A549 (cell line): ENCODE results near the gene DDX20. TPM values are rescaled to one million over a fixed set of nuclear protein-coding genes. Genes with fewer than 3 reads are reported as not detected.

Experiments used
- ATAC-seq, 2 experiments: fragments of 200-7000 bp in 1 of 2; fragments of >200 bp in 1 of 2; cut with Nextera tagmentation in 1 of 2; cut with Tn5 transposase in 1 of 2; 3 replicates each; pipeline versions ENCODE4 v1.8.0 to v1.9.1; 2018 to 2020; ENCODE audit warnings: mild to moderate bottlenecking in 1 of 2, moderate library complexity in 1 of 2
- CTCF ChIA-PET: fragments of 300-600 bp; sonication (Branson Sonifier 250); formaldehyde crosslinking; extraction: SDS; loops from one replicate; lab custom pipeline; 2021; ENCODE audit warnings: antibody characterized with exemption, inconsistent platforms; lab: Yijun Ruan, JAX
- POLR2A ChIA-PET: fragments of 350-600 bp; formaldehyde crosslinking; extraction: SDS; loops from one replicate; lab custom pipeline; 2021; ENCODE audit warnings: antibody characterized with exemption, inconsistent platforms; lab: Yijun Ruan, JAX
- DNase-seq, 2 experiments: peaks; one replicate each; pipeline versions ENCODE4 v3.0.0 to v3.0.0-alpha.2; 2011 to 2016; ENCODE audit warnings: low read depth in 1 of 2, low spot score in 1 of 2
- FAIRE-seq: peaks from 2 replicates; lab custom pipeline; 2011; peaks lifted over from hg19 to GRCh38; lab: Jason Lieb, UNC
- H3K27ac ChIP-seq, 2 experiments: fragments of >200 bp; sonication (Bioruptor Twin); formaldehyde crosslinking; 3 replicates each; pipeline ENCODE4 v1.5.1; 2016 to 2017
- H3K4me1 ChIP-seq: fragments of >200 bp; sonication (Bioruptor Twin); formaldehyde crosslinking; 3 replicates; pipeline ENCODE4 v1.6.1; 2016
- H3K4me2 ChIP-seq: fragments of >200 bp; sonication (Bioruptor Twin); formaldehyde crosslinking; 3 replicates; pipeline ENCODE4 v1.6.1; 2016
- H3K4me3 ChIP-seq: fragments of >200 bp; sonication (Bioruptor Twin); formaldehyde crosslinking; 3 replicates; pipeline ENCODE4 v1.5.1; 2016
- H3K9me3 ChIP-seq: fragments of >200 bp; sonication (Bioruptor Twin); formaldehyde crosslinking; 3 replicates; pipeline ENCODE4 v1.6.1; 2016
- CHD2 ChIP-seq: fragments of 150-350 bp; IDR thresholded peaks from 2 replicates; pipeline ENCODE4 v1.6.1; 2014; ENCODE audit warnings: low read length; ENCODE audit not compliant: partially characterized antibody
- CHD4 ChIP-seq: fragments of 200-600 bp; sonication (generic); IDR thresholded peaks from 2 replicates; pipeline ENCODE4 v1.6.1; 2016; ENCODE audit warnings: antibody characterized with exemption, mild to moderate bottlenecking, borderline replicate concordance
- E2F6 ChIP-seq: IDR thresholded peaks from 2 replicates; pipeline ENCODE4 v1.6.1; 2012; ENCODE audit warnings: low read depth, borderline replicate concordance
- EHF ChIP-seq: fragments of 250-450 bp; sonication (Bioruptor Pico); IDR thresholded peaks from 2 replicates; pipeline ENCODE4 v1.5.0; 2020; ENCODE audit warnings: mild to moderate bottlenecking
- EP300 ChIP-seq, 2 experiments: fragments of >200 bp; sonication (Bioruptor Twin); formaldehyde crosslinking; IDR thresholded peaks; 2 replicates in 1 of 2; 3 replicates in 1 of 2; pipeline ENCODE4 v1.6.1; 2016 to 2017
- FOSB ChIP-seq: fragments of 250-450 bp; sonication (Bioruptor Pico); IDR thresholded peaks from 2 replicates; pipeline ENCODE4 v1.5.0; 2020; ENCODE audit warnings: mild to moderate bottlenecking, moderate library complexity
- HDAC2 ChIP-seq: fragments of 200-600 bp; sonication (generic); IDR thresholded peaks from 2 replicates; pipeline ENCODE4 v1.6.1; 2016
- HEYL ChIP-seq: fragments of 250-450 bp; sonication (Bioruptor Pico); IDR thresholded peaks from 2 replicates; pipeline ENCODE4 v1.8.0; 2021; ENCODE audit warnings: mild to moderate bottlenecking, moderate library complexity
- JUN ChIP-seq, 2 experiments: fragments of >200 bp; sonication (Bioruptor Twin); formaldehyde crosslinking; IDR thresholded peaks; 2 replicates in 1 of 2; 3 replicates in 1 of 2; pipeline ENCODE4 v1.6.1; 2016 to 2017
- MAZ ChIP-seq: fragments of 150-350 bp; IDR thresholded peaks from 2 replicates; pipeline ENCODE4 v1.6.1; 2014; ENCODE audit warnings: antibody characterized with exemption, low read depth, low read length, borderline replicate concordance
- MYC ChIP-seq: IDR thresholded peaks from 2 replicates; pipeline ENCODE4 v1.6.1; 2012; ENCODE audit warnings: mild to moderate bottlenecking, inconsistent platforms, low read length, improper control_type of control experiment, borderline replicate concordance
- NFE2L2 ChIP-seq: fragments of 150-350 bp; conservative IDR thresholded peaks from 2 replicates; pipeline ENCODE4 v1.6.1; 2014; ENCODE audit warnings: low read length
- NPAS2 ChIP-seq: fragments of 250-450 bp; sonication (Bioruptor Pico); IDR thresholded peaks from 2 replicates; pipeline ENCODE4 v1.8.0; 2022; ENCODE audit warnings: mild to moderate bottlenecking, moderate library complexity, borderline replicate concordance
- NR3C1 ChIP-seq: fragments of >200 bp; sonication (Bioruptor Twin); formaldehyde crosslinking; IDR thresholded peaks from 3 replicates; pipeline ENCODE4 v1.6.1; 2017
- RCOR1 ChIP-seq: fragments of 150-350 bp; IDR thresholded peaks from 2 replicates; pipeline ENCODE4 v1.6.1; 2014; ENCODE audit warnings: antibody characterized with exemption, low read length, low read depth
- REST ChIP-seq: fragments of 200-600 bp; sonication (generic); IDR thresholded peaks from 2 replicates; pipeline ENCODE4 v1.6.1; 2016; ENCODE audit warnings: antibody characterized with exemption, mild to moderate bottlenecking, moderate library complexity
- RFX5 ChIP-seq: fragments of 450-650 bp; IDR thresholded peaks from 2 replicates; pipeline ENCODE4 v1.7.1; 2014; ENCODE audit warnings: antibody characterized with exemption, mild to moderate bottlenecking, moderate library complexity
- SMC3 ChIP-seq: fragments of >200 bp; sonication (Bioruptor Twin); formaldehyde crosslinking; IDR thresholded peaks from 3 replicates; pipeline ENCODE4 v1.6.1; 2018; ENCODE audit warnings: inconsistent platforms
- TFCP2L1 ChIP-seq: fragments of 250-450 bp; sonication (Bioruptor Pico); IDR thresholded peaks from 2 replicates; pipeline ENCODE4 v1.5.0; 2021; ENCODE audit warnings: mild to moderate bottlenecking
- TP53 ChIP-seq: fragments of 250-450 bp; sonication (Bioruptor Pico); IDR thresholded peaks from 2 replicates; pipeline ENCODE4 v1.5.0; 2021; ENCODE audit warnings: mild to moderate bottlenecking, moderate library complexity
- USF2 ChIP-seq: fragments of 450-650 bp; IDR thresholded peaks from 2 replicates; pipeline ENCODE4 v1.6.1; 2014; ENCODE audit warnings: antibody characterized with exemption
- WGBS: methylation state at CpG from one replicate; pipeline ENCODE4 v1.1.6; 2017; ENCODE audit errors: missing lambda C conversion rate; 5-methylcytosine and 5-hydroxymethylcytosine counted together
- polyA plus RNA-seq, 4 experiments: library from polyadenylated mRNA; depleted of rRNA in 3 of 4; stranded (reverse); fragments of >200 nt; fragmentation: RNase III in 1 of 4; extraction: RNeasy Plus Mini Kit Qiagen cat#74134 plus additional on column Dnase treatment in 1 of 4; gene quantifications; 2 replicates in 3 of 4; 3 replicates in 1 of 4; pipeline ENCODE4 v1.2.3, GENCODE V29; 2011 to 2017
- TF ChIP-seq, protein P1 (sequence below): IDR thresholded peaks from 2 replicates; pipeline ENCODE4 v1.6.1; 2012
- TF ChIP-seq, protein P2 (sequence below): fragments of >200 bp; sonication (Bioruptor Twin); formaldehyde crosslinking; IDR thresholded peaks from 3 replicates; pipeline ENCODE4 v1.5.1; 2016

DDX20 gene
- polyA plus RNA-seq, 2 of the 4 experiments (the other 2 are of a cell fraction) = 8.4 to 13.5 TPM

GRCh38 chr1:111791776-111792175 is 36.1 kb downstream of the DDX20 start:
- H3K4me3 ChIP-seq = no peak overlapping the region
- ATAC-seq (no peak), FAIRE-seq (no peak), DNase-seq (no peak)
- no peaks in the 10 kb centered on the region for H3K9me3 ChIP-seq
- POLR2A ChIA-PET = no interaction called here
- H3K4me2 ChIP-seq = no peak overlapping the region
- TF ChIP-seq EHF (CRISPR knock-in tag) (no peak), EP300 (IDR thresholded peaks at IDR 0.05) (no peak), TP53 (CRISPR knock-in tag) (no peak), TFCP2L1 (no peak), REST (no peak), USF2 (no peak), HEYL (no peak), MYC (no peak), SMC3 (no peak), RCOR1 (no peak), HDAC2 (no peak), JUN (IDR thresholded peaks at IDR 0.05) (no peak), E2F6 (no peak), NPAS2 (CRISPR knock-in tag) (no peak), CHD4 (no peak)
- TF ChIP-seq, protein P1, sequence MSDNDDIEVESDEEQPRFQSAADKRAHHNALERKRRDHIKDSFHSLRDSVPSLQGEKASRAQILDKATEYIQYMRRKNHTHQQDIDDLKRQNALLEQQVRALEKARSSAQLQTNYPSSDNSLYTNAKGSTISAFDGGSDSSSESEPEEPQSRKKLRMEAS = no peak
- TF ChIP-seq, protein P2, sequence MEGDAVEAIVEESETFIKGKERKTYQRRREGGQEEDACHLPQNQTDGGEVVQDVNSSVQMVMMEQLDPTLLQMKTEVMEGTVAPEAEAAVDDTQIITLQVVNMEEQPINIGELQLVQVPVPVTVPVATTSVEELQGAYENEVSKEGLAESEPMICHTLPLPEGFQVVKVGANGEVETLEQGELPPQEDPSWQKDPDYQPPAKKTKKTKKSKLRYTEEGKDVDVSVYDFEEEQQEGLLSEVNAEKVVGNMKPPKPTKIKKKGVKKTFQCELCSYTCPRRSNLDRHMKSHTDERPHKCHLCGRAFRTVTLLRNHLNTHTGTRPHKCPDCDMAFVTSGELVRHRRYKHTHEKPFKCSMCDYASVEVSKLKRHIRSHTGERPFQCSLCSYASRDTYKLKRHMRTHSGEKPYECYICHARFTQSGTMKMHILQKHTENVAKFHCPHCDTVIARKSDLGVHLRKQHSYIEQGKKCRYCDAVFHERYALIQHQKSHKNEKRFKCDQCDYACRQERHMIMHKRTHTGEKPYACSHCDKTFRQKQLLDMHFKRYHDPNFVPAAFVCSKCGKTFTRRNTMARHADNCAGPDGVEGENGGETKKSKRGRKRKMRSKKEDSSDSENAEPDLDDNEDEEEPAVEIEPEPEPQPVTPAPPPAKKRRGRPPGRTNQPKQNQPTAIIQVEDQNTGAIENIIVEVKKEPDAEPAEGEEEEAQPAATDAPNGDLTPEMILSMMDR = no peak
- CTCF ChIA-PET = no interaction called here
- no peak overlapping the region for H3K27ac ChIP-seq
- WGBS = 18% methylated on average over 6 of the region's 6 CpGs
- no peaks in the 10 kb centered on the region for H3K4me1 ChIP-seq

GRCh38 chr1:111792249-111792648 is 36.5 kb downstream of the DDX20 start:
- H3K27ac ChIP-seq = no peak overlapping the region
- POLR2A ChIA-PET = no interaction called here
- H3K9me3 ChIP-seq = no peaks in the 10 kb centered on the region
- DNase-seq = no peak
- no peak overlapping the region for H3K4me2 ChIP-seq
- H3K4me1 ChIP-seq = no peaks in the 10 kb centered on the region
- CTCF ChIA-PET = no interaction called here
- WGBS = 42% methylated on average over 5 of the region's 5 CpGs
- ATAC-seq = no peak
- H3K4me3 ChIP-seq = no peak overlapping the region
- no peak for FAIRE-seq
- TF ChIP-seq RFX5 (no peak), FOSB (no peak), HDAC2 (no peak), CHD2 (no peak), REST (no peak), NR3C1 (no peak), MAZ (no peak), EHF (CRISPR knock-in tag) (no peak), CHD4 (no peak), NFE2L2 (no peak)
- TF ChIP-seq, protein P2 = no peak
